DMS53 (cell line): Measurements from ENCODE around the gene AXIN1.
"Not testable (repeated sequence)": the region's sequence is repeated elsewhere in the genome, so short reads cannot be mapped to it uniquely, and the experiment has no call there.

Source experiments
- DNase-seq: peaks from one replicate; lab custom pipeline; 2025; lab: John Stamatoyannopoulos, UW

AXIN1 gene

DNA sequence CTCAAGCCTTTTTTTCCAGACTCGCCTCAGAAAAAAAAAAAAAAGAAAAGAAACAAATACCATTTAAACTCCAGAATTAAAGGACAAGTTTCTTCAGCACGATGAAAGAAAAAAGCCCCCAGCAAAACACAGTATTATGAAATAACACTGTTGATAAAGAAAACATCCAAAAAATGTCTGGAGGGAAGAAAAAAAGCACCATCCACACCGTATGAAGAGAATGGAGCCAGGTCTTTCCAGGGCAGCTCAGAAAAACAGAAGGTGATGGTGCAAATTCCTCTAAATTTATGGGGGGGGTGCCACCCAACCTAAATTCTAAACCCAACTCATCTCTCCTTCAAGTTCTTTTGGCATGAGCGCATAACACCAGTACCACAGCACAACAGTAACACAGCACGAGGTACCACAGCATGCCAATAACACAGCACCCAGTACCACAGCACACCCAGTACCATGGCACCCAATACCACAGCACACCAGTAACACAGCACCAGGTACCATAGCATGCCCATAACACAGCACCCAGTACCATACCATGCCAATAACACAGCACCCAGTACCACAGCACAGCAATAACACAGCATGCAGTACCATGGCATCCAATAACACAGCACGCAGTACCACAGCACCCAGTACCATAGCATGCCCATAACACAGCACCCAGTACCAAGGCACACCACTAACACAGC, 19.0 kb downstream of the AXIN1 start:
- no peak for DNase-seq

DNA sequence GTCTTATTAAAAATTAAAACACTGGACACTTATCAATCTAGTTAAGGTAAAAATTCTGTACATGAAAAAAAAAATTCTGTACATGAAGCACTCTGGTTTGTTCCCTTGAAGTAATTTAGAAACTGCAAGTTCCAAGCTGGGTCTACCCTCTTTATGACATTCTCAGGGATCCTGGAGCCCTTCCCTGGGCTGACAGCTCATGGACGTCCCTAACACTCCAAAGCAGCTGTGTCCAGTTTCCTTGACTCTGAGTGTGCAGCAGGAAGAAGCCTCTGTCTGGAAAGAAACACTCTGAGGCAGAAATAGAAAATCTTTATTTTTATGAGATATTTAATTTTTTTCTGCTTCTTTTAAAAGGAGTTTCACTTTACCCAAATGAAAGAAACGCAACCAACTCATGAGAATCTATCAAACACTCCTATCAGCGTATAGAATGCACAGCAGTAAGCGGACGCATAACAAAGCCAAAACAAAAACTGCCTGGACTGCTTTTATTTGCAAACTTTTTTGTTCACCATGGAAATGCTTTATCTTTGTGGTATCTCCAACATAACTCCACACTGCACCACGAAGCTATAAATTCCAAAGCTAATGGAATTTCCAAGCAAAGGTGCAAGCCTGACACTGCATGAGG, 21.2 kb downstream of the AXIN1 start:
- DNase-seq: not testable (repeated sequence)

DNA sequence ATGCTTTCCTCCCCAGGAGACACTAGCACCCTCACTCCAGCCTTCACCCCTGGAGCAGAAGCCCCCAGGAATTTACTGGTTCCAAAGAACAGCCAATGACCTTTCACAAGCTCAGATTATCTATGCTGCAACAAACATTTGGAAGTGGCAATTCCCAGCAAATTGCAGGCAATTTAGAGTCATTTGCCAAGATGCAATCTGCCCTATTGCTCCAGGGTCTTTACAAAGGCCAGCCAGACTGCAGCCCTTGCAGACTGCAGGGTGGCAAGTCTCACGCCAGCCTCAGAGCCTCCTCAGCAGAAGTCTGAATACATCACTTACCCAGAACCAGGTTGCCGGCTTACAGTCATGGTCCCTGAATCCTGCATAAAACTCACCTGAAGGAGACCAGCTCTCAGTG, 21.8 kb downstream of the AXIN1 start:
- no peak for DNase-seq

DNA sequence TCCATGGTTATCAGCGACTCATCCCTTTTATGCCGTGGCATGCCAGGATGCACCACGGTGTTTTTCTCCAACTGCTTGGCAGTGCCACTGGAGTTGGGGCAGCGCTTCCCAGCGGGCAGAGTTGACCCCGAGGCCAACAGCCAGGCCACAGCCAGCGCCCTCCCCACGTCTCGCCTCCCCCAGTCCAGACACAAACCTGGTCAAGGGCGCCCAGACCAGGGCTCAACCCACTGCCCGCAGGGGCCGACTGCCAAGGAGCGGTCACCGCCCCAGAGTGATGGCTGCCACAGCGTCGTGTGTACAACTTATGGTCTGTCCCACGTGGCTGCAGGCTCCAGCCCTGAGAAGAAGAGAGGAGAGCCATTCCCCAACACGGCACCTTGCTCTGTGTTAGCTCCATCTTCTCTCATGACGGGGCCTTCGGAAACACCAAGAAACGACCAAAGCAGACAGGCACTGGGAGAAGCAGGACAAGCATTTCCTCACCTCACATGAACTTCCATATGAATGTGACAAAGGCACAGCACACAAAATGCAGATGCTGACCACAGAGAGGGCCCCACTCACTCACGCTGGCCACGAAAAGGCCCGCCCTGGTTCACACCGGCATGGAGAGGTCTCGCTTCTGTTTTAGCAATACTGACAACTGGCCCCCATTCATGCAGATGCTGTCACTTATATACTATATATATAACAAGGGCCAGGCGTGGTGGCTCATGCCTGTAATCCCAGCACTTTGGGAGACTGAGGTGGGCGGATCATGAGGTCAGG, 27.0 kb downstream of the AXIN1 start:
- no peak for DNase-seq

DNA sequence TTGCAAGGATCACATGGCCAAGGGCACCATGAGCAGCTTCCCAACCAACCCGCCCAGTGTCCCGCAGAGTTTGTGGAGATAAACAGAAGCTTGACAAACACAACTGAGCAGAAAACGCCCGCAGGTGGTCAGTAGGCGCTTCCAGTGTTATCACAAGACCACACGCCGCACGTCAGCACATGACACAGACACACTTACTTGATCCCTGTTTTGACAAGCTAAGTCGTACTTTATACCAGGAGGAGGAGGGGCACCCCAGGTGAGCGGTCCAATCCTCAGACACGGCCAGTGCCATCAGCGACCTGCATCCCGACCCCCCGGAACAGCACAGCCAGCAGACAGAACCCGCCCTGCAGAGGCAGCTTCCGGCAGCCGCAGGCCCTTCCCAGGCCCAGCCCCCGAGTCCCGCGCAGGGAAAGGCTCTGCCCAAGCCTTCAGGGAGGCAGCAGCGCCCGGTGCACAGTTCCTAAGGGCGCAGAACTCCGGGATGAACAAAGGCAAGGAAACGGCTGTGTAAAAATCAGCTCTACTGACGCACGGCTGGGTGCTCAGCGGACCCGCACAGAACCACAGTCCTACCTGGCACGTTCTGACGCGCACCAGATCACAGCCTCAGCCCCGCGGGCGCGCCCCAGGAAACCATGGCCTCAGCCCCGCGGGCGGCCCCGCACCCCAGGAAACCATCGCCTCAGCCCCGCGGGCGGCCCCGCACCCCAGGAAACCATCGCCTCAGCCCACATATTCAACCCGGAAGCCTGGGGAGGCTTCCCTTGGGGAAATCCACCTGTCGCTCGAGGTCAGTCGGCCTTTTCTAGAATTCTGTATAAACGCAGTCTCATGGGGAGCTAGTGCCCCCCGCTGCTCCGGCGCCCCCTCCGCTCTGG, 27.8 kb downstream of the AXIN1 start:
- no peak for DNase-seq

DNA sequence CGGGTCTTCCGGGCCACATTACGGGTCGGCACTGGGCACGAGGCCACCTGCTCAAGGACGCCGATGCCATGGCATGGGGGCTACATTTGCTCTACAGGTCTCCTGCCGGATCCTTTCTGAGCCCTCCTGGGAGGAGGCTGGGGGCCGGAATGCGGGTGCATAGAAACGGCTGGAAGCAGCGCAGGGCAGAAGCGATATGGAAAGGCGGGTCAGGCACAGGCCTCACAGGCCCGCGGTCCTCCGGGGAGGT, 28.4 kb downstream of the AXIN1 start:
- no peak for DNase-seq

DNA sequence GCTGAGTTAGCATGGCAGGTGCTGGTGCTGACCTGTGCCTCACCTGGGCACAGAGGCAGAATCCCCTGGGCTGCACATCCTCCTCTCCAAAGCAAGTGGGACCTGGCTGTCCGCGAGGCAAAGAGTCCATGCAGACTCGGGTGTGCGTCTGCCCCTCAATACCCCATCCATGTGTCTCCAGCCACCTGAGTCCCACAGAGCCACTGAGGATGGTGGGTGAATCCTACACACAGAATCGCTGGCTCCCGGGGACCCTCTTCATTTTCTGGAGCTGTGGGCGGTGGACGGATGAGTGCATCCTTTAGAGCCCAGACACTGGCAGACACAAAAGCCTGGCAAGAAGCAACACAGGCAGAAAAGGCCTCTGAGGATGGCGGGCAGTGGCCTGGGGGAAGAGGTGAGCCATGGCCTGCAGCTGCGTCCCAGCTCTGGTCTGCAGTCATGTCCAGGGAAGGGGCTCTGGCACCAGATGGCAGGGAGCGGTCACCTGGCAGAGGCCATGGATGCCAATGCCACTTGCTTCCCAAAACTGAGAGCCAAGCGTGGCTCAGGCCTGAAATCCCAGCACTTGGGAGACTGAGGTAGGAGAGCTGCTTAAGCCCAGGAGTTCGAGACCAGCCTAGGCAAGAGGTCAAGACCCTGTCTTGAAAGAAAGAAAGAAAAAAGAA, 29.9 kb downstream of the AXIN1 start:
- no peak for DNase-seq

DNA sequence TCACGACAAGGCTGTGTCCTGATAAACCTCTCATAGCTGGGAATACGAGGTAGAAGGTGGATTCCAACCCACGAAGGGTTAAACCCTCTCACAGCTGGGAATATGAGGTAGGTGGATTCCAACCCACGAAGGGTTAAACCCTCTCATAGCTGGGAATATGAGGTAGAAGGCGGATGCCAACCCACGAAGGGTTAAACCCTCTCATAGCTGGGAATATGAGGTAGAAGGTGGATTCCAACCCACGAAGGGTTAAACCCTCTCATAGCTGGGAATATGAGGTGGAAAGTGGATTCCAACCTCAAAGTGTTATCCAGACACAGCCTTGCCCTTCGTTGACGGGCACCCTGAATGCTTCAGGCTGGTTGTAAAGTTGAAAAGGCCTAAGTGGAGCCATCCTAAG, 31.0 kb downstream of the AXIN1 start:
- DNase-seq: no peak

DNA sequence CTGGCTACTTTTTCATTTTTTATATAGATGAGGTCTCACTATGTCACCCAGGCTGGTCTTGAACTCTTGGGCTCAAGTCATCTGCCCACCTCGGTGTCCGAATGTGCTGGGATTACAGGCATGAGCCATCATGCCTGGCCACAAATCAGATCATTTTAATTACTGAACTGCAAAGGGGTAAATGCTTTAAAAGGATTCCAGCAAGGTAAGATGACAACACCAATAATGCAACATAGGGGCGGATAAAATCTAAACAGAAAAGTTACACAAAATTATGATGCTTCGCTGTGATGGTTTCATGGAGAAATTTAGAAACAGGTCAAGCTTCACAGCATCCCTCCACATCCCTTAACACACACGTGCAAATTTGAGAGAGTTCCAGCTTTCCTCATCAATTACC, 32.3 kb downstream of the AXIN1 start:
- no peak for DNase-seq

DNA sequence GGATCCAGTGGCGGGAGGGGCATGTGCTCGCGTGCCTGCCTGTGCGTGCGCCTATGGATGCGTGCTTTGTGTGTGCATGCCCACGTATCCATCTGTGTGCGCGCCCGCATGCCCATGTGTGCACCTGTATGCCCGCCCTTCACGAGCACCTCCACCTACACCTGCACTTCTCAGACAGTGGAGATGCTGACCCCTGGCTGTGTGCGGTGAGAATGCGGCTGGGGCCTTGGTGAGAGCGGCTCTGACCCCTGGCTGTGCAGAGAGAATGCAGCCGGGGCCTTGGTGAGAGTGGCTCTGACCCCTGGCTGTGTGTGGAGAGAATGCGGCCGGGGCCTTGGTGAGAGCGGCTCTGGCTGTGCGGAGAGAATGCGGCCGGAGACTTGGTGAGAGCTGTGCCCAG, 33.9 kb downstream of the AXIN1 start:
- DNase-seq: peak; percentile 23

DNA sequence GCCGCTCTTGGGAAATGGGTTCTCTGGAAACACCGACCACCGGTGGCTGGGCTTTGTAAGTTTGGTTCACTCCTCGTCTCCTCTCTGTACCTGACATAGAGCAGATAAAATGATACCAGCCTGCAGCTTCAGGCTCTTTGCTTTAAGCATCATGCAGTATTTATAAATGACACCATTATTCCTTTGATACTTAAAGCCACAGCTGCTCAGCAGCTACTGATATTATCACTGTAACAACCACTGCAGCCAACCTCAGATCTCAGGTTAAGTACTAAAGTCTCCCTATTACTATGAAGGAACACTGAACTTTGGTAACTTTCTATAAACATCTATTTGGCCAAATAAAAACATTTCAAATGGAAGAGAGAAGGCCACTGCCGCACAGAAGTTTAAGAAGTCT, 34.9 kb downstream of the AXIN1 start:
- DNase-seq: no peak

DNA sequence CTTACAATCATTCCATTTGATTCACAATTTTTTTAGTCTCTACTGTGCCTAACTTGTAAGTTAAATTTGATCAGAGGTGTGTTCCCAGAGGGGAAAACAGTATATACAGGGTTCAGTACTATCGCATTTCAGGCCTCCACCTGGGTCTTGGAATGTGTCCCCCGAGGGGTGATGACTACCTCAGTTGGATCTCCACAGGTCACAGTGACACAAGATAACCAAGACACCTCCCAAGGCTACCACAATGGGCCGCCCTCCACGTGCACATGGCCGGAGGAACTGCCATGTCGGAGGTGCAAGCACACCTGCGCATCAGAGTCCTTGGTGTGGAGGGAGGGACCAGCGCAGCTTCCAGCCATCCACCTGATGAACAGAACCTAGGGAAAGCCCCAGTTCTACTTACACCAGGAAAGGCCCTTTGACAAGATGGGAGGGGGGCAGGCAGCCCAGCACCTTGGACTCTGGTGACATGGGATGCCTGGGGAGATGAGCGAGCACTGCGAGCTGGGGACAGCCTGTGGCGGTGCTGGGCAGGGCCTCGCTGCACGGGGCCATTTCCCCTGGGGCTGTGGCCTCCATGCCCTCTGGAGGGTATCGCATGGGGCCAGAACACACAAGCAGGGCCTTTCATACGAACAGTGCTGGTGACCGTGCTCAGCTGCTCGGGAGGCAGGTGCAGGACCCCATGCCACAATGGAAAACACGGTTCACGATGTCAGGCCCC, 35.6 kb downstream of the AXIN1 start:
- DNase-seq: no peak

DNA sequence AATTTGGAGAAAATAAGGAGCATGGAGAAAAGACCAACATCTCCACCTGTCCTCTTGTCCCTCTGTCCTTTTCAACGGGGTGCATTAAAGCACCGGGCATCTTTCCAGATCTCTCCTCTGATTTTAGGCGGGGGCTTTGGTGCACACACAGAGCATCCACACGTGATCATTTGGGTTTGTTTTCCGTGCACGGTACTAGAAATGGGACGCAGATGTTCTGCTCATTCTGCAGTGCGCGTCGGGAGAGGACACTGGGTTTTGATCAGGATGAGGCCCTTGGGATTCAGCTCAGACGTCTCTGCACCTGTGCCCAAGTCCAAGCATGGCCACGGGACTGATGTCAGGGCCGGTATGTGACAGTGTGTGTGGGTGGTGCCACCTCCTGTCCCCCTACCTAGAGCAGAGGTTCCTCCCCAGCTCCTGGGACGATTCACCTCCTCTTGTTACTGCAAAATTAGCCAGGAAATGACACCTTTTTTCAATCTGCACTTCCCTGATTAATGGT, 37.7 kb downstream of the AXIN1 start:
- no peak for DNase-seq

DNA sequence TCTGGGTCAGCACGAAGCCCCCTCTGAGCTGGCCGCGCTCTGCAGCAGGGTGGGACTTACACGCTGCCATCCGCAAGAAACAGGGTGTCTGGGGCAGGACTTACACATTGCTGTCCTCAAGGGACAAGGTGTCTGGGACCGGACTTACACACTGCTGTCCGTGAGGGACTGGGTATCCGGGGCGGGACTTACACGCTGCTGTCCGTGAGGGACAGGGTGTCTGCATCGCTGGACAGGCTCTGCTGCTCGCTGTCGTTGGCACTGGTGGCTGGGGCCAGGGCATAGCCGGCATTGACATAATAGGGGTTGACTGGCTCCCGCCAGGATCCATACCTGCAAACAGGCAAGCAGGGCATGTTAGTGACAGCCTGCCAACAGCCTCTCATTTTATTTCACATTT, 38.2 kb downstream of the AXIN1 start:
- DNase-seq: no peak

DNA sequence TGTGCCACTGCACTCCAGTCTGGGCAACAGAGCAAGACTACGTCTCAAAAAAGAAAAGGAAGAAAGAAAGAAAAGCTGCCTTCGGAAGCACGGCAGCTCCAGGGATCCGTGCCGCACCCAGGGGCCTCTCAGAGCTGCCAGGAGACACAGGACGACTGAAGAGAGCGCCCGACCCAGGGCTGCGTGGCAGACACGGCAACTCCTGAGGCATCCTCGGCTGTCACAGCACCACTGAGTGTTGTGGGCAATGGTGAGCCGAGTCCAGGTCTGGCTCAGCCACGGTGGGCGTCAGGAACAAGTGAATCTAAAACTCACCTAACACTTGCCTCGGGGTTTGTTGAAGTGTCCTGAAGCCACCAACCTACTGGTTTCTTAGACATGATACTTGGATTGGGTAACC, 40.8 kb downstream of the AXIN1 start:
- no peak for DNase-seq

DNA sequence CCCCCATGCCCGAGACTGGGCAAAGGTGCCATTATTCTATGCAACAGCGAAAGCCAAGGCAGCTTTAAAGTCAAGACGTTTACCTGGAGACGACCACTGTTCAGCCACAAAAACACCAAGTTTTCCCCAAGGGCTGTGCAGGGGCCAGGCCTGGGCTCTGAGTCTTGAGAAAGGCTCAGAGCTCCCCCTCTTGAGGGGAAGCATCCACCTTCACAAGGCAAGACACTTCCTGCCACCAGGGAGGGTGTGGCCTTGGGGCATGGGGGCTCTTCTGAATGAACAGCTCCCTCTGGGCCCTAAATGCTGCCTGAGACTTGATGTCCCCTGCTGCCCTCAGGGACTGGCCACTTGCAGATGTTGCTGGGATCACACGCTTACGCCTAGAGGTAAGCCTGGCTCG, 43.0 kb downstream of the AXIN1 start:
- DNase-seq: no peak

DNA sequence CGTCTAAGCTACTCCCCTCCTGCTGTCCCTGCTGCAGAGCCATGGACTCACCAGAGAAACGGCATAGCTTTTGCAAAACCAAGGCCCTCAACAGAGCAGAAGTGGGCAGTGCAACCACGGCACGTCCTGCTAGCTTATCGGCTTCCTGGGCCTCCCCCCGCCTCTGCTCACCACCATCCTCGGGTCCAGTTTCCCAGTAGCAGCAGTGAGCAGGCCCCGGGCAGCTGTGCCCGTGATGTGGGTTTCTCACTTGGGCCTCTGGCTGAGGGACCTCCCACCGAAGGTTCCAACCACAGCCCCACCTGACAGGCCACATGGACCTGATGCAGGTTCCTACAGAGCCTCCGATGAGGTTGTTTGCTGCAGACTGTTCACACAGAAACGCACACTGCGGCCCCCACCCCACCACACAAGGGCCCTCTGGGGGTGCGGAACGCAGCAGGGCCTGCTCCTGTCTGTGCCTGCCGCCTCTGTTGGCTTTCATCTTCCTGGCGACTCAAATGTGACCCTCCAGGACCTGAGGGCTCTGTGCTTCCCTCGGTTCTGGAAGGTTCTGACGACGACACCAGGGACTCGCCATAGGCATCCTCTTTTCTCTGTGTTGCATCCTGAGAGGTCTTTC, 44.7 kb downstream of the AXIN1 start:
- DNase-seq: no peak

DNA sequence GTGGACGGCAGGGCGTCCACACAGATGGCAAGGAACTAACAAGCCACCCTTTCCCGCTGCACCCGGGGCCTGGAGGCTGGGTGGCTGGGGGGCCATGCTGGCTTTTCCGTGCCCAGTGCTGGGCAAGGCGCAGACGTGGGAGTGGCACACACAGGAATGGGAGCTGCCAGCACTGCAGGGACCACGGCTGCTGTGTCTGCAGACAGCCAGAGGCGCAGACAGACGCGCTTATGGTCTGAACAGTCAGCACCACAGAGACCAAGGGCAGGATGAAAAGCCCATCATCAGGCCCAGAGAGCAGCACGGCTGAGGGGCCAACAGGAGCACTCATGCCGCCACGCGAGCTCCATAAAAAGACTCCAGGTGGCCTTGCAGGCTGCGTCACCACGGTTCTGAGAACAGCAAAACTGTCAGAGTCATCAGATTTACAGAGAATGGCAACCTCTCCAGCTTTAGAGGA, 45.6 kb downstream of the AXIN1 start:
- no peak for DNase-seq

DNA sequence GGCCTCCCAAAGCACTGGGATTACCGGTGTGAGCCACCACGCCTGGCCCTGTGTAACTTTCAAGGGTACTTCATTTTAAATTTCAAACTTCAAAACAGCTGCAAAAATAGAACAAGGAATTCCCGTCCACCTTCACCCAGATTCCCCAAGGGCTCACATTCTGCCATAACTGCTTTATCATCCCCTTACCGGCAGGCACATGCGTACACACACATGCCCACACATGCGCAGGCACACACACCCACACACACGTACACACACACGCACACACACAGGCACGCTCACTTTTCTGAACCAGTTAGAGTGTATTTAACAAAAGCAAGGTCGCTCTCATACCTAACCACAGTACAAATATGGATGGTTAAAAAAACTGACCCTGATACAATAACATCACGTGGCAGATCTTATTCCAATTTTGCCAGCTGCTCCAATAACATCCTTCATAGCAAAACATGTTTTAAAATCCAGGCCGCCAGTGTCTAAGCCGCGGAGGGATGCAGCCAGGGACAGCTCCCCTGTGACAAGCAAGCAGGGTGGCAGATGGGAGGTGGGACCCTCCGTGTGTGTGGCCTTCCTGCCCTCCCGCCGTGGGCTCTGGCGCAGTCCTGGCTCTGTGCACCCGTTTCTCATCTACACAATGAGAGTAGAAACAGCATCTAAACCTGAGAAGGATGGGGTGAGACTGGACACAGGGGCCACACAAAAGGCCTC, 46.5 kb downstream of the AXIN1 start:
- DNase-seq: no peak
